ENCODE results near the gene POU2AF1.

POU2AF1 gene, protein sequence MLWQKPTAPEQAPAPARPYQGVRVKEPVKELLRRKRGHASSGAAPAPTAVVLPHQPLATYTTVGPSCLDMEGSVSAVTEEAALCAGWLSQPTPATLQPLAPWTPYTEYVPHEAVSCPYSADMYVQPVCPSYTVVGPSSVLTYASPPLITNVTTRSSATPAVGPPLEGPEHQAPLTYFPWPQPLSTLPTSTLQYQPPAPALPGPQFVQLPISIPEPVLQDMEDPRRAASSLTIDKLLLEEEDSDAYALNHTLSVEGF

DNA sequence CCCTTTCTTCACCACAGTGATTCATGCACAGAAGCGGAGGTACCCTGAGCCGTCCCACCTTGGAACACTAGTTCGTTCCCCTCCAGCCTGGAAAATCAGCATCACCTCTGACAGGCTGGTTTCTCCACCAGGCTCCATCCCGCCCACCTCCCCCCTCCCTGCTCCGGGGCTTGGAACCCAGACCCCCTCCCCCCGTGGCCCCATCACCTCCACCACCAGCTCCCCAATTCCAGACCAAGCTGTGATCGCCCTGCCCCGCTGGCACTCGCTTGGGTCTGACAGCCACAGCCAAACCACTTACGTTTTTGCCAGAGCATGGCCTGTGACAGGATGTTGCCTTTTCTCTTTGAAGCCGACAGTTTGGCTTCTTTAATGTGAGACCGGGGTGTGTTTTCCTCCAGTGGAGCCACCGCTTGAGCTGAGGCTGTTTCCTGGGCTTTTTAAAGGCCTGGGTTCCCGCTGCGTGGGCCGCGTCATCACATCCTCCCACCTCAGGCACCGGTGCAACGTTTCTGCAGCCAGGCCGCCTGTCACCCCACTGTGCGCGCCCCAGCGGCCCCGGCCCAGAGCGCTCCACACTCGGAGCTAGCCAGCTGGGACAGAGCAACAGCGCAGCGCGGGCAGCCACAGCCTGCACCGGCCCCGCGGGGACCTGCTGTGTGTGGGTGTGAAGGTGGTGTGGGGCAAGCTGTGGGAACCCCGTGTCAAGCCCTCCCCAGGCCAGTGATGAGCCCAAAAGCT, at the start of gene POU2AF1:
Gene POU2AF1 (minus strand): TSS at position 415 of the 741 bp plus-strand sequence. CDS start 98 bp downstream, at position 317.
- peak; percentile 80 to 85 for DNase-seq

DNA sequence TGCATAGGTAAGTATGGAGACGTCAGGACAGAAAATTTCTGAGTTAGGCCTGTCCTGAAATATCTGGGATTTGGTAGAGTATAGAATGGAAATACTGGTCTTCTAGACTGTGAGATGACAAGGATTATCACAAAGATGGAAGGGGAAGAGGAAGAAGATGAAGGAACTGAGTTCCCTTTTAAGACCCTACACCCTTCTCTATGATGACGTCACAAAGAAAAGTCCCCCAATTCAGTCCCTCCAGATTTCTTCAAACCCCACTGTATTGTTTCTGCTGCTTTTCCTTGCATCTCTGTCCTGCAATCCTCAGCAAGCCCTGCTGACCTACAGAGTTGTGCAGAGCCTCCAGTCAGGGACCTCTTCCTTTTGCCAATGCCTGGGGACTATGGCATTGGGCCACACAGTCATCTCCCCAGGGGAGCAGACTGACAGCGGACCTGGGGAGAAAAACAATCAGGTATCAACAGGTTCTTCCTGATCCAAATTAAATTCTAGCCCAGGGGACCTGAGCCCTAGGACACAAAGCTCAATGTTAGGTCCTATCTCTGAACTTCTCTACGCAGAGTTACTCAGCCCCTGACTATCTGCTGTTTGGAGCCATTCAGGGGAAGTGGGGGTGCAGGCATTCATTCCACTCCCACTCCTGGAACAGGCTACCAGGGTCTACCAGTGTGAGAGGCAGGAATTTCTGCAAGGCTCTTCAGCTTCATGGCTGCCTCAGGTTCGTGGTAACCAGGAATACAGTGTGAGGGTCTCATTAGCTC, 49.2 kb upstream of the POU2AF1 start:
- no peak for DNase-seq

GRCh38 chr11:111427471-111427912, 48.4 kb upstream of the POU2AF1 start:
- DNase-seq: no peak

- DNase-seq: no peak
These were observed 47.5 kb upstream of the POU2AF1 start for GRCh38 chr11:111426617-111427016.

- DNase-seq: no peak
These were observed 44.2 kb upstream of the POU2AF1 start for GRCh38 chr11:111423250-111423615.

DNA sequence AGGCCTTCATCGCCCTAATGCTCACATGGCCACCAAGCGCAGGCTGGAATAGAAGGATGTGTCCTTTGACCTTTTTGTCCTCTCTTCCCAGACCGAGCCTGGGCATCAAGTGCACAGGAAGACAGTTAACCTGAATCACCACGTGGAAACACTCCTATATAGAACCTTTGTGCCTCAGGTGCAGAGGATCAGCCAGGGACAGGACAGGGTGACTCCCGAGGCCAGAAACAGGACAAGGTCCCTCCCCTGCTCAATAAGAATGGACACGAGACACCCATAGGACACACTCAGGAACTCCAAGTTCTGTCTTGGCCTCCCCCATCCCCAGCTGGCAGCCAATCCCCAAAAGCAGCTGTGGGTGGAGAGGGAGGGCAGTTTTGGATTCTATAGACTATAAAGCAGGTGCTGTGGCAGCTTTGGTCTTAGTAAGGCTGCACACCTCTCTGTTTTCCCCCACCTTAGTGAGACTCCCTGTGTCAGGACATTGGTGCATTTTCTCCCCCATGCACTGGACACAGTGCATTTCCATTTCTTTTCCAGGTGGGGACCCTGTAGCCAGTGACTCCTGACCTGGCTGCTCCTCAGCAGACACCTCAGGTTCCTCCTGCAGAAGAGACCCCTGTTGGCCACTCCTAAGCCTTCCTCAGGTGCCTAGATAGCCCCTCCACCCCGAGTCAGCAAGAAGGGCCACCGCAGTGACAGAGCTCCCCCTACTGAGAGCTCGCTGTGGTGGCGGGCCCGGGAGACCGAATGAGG, 43.6 kb upstream of the POU2AF1 start:
- peak; percentile 41 to 51 for DNase-seq

- no peak for DNase-seq
These were observed 42.2 kb upstream of the POU2AF1 start for GRCh38 chr11:111421251-111421650.

GRCh38 chr11:111419641-111420327, 40.7 kb upstream of the POU2AF1 start:
- DNase-seq: no peak

DNA sequence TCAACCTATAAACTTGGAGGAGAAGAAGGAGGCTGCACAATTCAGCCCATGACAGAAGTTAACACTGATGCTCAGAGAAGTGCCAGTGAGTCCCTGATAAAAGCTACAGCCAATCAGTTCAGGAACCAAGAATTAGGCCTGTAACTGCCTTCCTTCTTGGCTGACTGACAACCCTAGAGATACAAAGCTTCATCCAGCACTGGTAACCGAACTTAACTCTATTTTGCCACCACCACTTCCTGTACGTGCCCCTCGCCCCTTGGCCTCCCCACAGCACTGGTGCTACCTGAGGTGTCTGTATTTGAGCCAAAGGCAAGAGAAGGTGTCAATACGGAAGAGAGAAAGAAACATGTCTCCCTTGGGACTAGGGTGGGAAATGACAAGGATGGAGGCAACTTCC, 40.1 kb upstream of the POU2AF1 start:
- no peak for DNase-seq

GRCh38 chr11:111418436-111418787, 39.3 kb upstream of the POU2AF1 start:
- no peak for DNase-seq

- DNase-seq: no peak
These were observed 38.8 kb upstream of the POU2AF1 start for GRCh38 chr11:111417766-111418435.

DNA sequence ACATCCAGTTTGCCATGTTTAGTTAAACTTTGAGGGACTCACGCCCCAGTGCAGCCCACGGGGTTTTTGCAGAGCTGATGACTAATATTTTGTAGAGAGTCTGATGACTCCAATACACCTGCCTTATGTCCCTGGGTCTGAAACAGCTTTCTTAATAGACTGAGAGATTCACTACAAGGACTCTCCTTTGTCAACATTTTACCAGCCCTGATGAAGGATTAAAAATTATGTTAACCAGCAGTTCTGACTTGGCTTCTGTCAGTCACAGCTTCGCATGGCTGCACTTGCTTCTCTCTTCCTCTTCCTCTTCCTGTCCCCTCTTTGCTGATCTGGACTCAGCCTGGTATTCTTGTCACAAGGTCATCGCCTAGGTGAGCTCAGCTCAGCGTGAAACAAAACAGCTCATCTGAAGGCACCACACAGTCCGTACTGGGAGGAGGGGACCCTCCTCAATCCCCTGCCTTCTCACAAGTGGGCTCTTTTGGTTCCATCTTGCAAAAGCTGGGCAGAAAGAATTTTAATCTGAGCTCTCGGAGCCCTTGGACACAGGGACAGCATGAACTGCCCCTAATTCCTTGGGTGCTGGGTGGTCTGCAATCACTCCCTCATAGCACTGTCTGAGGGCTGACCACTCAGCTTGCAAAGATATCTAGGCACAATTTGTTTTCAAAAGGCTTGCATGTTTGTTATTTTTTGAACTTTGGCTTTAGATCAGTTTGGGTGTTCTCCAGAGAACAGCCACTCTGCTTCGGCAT, 38.1 kb upstream of the POU2AF1 start:
- peak; percentile 20 to 23 for DNase-seq

- DNase-seq: no peak
These were observed 37.3 kb upstream of the POU2AF1 start for GRCh38 chr11:111416231-111416960.

GRCh38 chr11:111414936-111415335, 35.9 kb upstream of the POU2AF1 start:
- no peak for DNase-seq

DNA sequence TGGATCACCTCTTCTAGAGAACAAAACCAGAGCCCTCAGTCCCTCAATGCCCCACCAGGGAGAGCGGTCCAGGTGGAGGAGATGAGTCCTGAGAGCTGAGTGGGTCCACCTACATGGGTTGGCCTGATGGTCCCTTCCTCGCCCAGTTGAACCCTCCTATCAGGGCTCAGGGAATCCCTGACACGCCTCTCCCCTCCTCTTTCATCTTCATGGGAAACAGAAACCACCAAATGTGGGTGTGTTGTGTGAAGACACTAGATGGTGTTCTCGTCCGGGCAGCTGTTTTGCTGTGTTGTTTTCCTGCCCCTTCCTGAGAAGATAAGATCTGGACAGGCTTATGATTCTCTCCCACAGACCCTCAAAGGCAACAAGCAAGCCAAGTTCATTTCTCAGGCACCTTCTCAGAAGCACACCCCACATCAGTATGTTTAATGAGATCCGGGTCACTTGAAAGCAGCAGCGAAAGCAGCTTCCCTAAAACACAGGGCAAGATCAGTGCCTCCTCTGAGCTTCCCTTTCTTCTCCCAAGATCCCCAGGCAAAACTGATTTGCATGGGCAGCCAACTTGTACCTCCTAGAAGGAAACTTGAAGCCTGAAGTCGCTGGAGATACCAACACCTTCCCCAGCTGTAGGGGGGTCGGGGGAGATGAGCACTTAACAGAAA, 35.3 kb upstream of the POU2AF1 start:
- DNase-seq: no peak

DNA sequence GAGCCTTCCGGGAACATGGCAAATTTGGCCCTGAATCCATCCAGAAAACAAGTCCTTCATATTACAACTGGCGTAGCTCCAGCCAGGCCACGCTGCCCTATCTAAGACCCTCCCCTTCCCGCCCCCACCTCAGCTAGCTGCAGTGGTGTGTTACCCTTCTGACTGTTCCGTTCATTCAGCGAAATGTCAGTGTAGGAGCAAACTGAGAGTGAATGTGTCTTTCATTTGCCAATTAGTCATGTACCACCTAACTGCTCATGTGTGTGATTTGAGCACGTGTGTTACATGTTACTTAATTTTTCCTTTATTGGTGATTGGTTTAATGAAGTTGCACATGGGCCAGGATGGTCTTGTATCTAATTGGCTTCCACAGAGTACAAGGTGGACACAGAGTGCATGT, 34.8 kb upstream of the POU2AF1 start:
- peak; percentile 17 to 24 for DNase-seq

DNA sequence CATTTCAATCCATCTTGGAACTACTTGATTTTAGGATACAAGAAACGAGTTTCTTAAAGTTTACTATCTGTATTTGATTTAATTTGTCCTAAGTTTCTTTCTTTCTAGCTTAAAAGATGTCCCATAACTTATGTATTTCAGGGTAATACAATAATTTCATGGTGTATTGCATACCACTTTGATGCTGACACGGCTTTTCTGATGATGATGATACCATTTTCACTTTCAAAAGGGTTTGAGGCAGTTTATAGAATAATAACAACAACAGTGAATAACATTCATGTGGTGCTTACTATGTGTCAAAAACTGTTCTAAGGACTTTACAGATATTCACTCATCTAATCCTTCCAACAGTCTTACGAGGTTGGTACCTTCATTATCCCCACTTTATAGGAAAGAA, 33.2 kb upstream of the POU2AF1 start:
- no peak for DNase-seq

GRCh38 chr11:111411456-111411855, 32.4 kb upstream of the POU2AF1 start:
- no peak for DNase-seq

- DNase-seq: no peak
These were observed 31.9 kb upstream of the POU2AF1 start for GRCh38 chr11:111410951-111411350.

GRCh38 chr11:111409915-111410314, 30.8 kb upstream of the POU2AF1 start:
- DNase-seq: no peak

Measured in activated CD4-positive, alpha-beta T cell treated with anti-CD3 and anti-CD28 coated beads, Interleukin-2, amount 50 U/mL, for 4 hours (primary cell).